ENCODE data around the gene TRAF4.

DNA sequence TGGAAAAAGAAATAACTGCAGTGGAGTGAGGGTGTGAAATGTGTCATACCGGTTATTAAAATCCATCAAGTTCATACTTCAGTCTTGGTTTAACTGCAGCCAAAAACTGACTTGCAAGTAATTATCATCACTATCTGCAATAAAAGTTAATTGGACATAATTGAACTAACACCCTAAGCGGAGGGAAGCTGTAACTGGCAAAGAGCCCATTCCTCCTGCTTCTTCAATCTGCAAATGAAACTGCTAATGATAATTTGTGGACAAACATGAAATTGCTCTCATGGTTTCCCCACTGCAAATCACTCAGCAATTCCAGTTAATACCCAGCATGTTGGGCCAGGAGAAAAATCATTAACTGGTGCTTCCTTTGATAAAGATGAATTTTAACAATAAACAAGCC, 52.3 kb downstream of the TRAF4 start:
- TF ChIP-seq, protein P1, sequence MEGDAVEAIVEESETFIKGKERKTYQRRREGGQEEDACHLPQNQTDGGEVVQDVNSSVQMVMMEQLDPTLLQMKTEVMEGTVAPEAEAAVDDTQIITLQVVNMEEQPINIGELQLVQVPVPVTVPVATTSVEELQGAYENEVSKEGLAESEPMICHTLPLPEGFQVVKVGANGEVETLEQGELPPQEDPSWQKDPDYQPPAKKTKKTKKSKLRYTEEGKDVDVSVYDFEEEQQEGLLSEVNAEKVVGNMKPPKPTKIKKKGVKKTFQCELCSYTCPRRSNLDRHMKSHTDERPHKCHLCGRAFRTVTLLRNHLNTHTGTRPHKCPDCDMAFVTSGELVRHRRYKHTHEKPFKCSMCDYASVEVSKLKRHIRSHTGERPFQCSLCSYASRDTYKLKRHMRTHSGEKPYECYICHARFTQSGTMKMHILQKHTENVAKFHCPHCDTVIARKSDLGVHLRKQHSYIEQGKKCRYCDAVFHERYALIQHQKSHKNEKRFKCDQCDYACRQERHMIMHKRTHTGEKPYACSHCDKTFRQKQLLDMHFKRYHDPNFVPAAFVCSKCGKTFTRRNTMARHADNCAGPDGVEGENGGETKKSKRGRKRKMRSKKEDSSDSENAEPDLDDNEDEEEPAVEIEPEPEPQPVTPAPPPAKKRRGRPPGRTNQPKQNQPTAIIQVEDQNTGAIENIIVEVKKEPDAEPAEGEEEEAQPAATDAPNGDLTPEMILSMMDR (IDR thresholded peaks at IDR 0.05): no peak
- TF ChIP-seq POLR2A (IDR thresholded peaks at IDR 0.05): no peak

Measured in esophagus squamous epithelium (tissue), 4 donors.